Liver (tissue), 3 donors: ENCODE results near the gene METTL3.

Experiments
- ATF3 ChIP-seq: IDR thresholded peaks from 2 replicates; pipeline ENCODE4 v1.6.1; 2016; ENCODE audit warnings: antibody characterized with exemption
- CTCF ChIP-seq: fragments of 150-350 bp; IDR thresholded peaks from 2 replicates; pipeline ENCODE4 v1.5.1; 2017; ENCODE audit warnings: improper control_type of control experiment, low read depth, low read length; ENCODE audit not compliant: missing input control
- GABPA ChIP-seq, 2 donors: IDR thresholded peaks in 1 of 2; conservative IDR thresholded peaks in 1 of 2; 2 replicates each; pipeline ENCODE4 v1.6.1; 2016; ENCODE audit warnings: antibody characterized with exemption in 2 of 2, mild to moderate bottlenecking in 1 of 2, moderate library complexity in 1 of 2
- REST ChIP-seq: IDR thresholded peaks from 2 replicates; pipeline ENCODE4 v1.6.1; 2016; ENCODE audit warnings: antibody characterized with exemption, mild to moderate bottlenecking
- donor health status: healthy.
- donor health status: healthy.

- no peak for TF ChIP-seq CTCF
- TF ChIP-seq ATF3 = no peak
- TF ChIP-seq GABPA (IDR thresholded peaks at IDR 0.05 in 1 of 2, conservative IDR thresholded peaks at IDR 0.05 in 1 of 2) = no peak
- no peak for TF ChIP-seq REST
Observed at GRCh38 chr14:21494902-21495762, 16.0 kb downstream of the METTL3 start.
